ENCODE results near the gene MAP1A.

The MAP1A gene

DNA sequence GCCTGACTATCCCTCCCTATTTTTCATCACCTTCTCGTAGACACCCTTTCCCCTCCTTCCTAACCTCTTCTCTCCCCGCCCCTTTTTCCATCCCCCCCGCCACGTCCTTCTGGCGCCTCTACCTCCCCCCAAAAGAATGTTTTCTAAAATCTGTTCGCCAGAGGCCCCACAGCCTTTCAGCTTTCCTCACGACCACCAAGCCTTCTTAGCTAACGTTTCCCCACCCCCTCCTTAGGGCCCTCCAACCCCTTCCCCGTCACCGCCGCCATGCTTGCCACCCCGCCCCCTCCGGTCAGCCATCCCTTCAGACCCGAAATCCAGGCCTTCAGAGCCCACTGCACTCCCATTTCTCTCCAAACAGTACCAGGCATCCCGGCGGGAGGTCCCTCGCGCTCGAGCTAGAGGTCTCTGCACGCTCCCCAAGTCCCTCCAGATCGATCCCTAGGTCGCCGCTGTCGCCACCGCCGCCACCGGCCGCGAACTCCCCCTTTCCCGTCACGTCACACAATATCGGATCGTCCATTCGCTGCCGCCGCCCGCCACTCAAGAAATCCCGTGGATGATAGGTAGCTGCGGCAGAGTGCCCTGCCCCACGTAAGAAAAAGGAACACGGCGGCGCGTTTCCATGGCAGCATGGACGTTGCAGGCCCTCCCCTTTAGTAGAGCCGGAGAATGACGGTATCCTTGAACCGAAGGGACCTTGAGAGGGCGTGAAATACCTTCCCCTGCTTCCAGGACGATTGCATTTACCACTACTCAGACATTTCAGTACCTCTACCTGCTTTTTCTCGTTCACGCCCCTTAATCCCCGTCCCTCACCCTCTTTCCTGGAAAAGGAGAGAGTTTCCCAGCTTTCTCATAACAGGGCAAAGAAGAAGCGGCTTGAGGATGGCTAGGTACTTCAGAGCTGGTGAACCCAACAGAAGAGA is 24.5 kb upstream of the MAP1A start, which contains the start of gene TP53BP1:
Gene TP53BP1, minus strand, starts transcription at position 484 of the 929 bp plus-strand sequence. Its CDS starts 113 bp downstream, at position 371.
- peak within 1 kb of the TSS; percentile 94 for H3K9ac ChIP-seq (ENCODE audit: low read depth, low read length)
- H3K27ac ChIP-seq (ENCODE audit: low read depth, low read length) = peak within 1 kb of the TSS; percentile 95
- H3K4me3 ChIP-seq (ENCODE audit: low read depth, low read length) = peak within 1 kb of the TSS; percentile 94
- H3K9me3 ChIP-seq (ENCODE audit: control insufficient read depth, insufficient read depth, low read length) = no peaks in the 10 kb centered on the region
- no peaks in the 10 kb centered on the region for H3K27me3 ChIP-seq (ENCODE audit: control insufficient read depth, insufficient read depth, low read length)
- peaks cover 17% of the 10 kb centered on the region for H3K4me1 ChIP-seq (ENCODE audit: control insufficient read depth, insufficient read depth, low read length)
- peaks cover 38% of the 10 kb centered on the region for H3K36me3 ChIP-seq (ENCODE audit: control insufficient read depth, insufficient read depth, low read length)

GRCh38 chr15:43493703-43494472 is 23.5 kb upstream of the MAP1A start:
- no peak overlapping the region for H3K9ac ChIP-seq (ENCODE audit: low read depth, low read length)
- no peaks in the 10 kb centered on the region for H3K27me3 ChIP-seq (ENCODE audit: control insufficient read depth, insufficient read depth, low read length)
- H3K4me1 ChIP-seq (ENCODE audit: control insufficient read depth, insufficient read depth, low read length) = peaks cover 17% of the 10 kb centered on the region
- H3K27ac ChIP-seq (ENCODE audit: low read depth, low read length) = peak overlapping the region; percentile 95
- H3K9me3 ChIP-seq (ENCODE audit: control insufficient read depth, insufficient read depth, low read length) = no peaks in the 10 kb centered on the region
- H3K36me3 ChIP-seq (ENCODE audit: control insufficient read depth, insufficient read depth, low read length) = peaks cover 28% of the 10 kb centered on the region
- peak overlapping the region; percentile 94 for H3K4me3 ChIP-seq (ENCODE audit: low read depth, low read length)

DNA sequence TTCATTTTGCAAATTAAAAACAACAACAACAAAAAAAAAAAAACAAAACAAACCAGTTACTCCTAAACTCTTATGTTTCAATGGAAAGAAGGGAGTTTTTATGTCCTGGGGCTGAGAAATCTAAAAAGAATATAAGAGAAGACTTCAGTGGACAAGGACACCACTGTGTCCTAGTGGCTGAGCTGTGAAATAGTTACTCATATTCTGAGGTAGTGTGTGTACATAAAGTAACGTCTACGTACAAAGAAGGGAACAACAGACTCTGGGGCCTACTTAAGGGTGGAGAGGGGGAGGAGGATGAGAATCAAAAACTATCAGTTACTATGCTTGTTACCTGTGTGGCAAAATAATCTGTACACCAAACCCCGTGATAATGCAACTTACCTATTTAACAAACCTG is 18.4 kb upstream of the MAP1A start:
- Histone ChIP-seq H3K4me1 (ENCODE audit: control insufficient read depth, insufficient read depth, low read length) (no peaks in the 10 kb centered on the region), H3K9ac (ENCODE audit: low read depth, low read length) (no peak overlapping the region), H3K4me3 (ENCODE audit: low read depth, low read length) (no peak overlapping the region), H3K27ac (ENCODE audit: low read depth, low read length) (no peak overlapping the region), H3K9me3 (ENCODE audit: control insufficient read depth, insufficient read depth, low read length) (no peaks in the 10 kb centered on the region), H3K36me3 (ENCODE audit: control insufficient read depth, insufficient read depth, low read length) (no peaks in the 10 kb centered on the region), H3K27me3 (ENCODE audit: control insufficient read depth, insufficient read depth, low read length) (no peaks in the 10 kb centered on the region)

DNA sequence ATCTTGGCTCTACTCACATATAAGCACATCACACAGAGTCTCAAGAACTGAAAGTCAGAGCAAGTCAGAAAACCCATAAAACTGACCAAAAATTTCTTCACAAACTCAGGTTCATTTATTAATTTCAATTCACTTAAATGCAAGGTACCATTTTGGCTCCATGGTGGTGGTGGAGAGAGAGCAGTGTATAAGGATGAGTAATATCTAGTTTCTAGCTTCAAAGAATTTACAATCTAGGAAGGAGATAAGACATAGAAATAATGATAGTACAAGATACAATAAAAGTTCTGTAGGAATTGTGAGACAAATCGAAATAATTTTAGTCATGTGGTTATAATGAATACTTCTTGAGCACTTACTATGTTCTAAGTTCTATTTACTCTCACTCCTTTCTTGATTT is 17.8 kb upstream of the MAP1A start:
- no peak overlapping the region for H3K9ac ChIP-seq (ENCODE audit: low read depth, low read length)
- no peak overlapping the region for H3K4me3 ChIP-seq (ENCODE audit: low read depth, low read length)
- no peak overlapping the region for H3K27ac ChIP-seq (ENCODE audit: low read depth, low read length)
- no peaks in the 10 kb centered on the region for H3K9me3 ChIP-seq (ENCODE audit: control insufficient read depth, insufficient read depth, low read length)
- H3K27me3 ChIP-seq (ENCODE audit: control insufficient read depth, insufficient read depth, low read length) = no peaks in the 10 kb centered on the region
- no peaks in the 10 kb centered on the region for H3K4me1 ChIP-seq (ENCODE audit: control insufficient read depth, insufficient read depth, low read length)
- H3K36me3 ChIP-seq (ENCODE audit: control insufficient read depth, insufficient read depth, low read length) = no peaks in the 10 kb centered on the region

- H3K27me3 ChIP-seq (ENCODE audit: control insufficient read depth, insufficient read depth, low read length) = no peaks in the 10 kb centered on the region
- H3K36me3 ChIP-seq (ENCODE audit: control insufficient read depth, insufficient read depth, low read length) = no peaks in the 10 kb centered on the region
- H3K4me1 ChIP-seq (ENCODE audit: control insufficient read depth, insufficient read depth, low read length) = peaks cover 4% of the 10 kb centered on the region
- H3K9me3 ChIP-seq (ENCODE audit: control insufficient read depth, insufficient read depth, low read length) = no peaks in the 10 kb centered on the region
- no peak overlapping the region for H3K4me3 ChIP-seq (ENCODE audit: low read depth, low read length)
- H3K27ac ChIP-seq (ENCODE audit: low read depth, low read length) = no peak overlapping the region
- no peak overlapping the region for H3K9ac ChIP-seq (ENCODE audit: low read depth, low read length)
Measured at GRCh38 chr15:43505738-43506137, 11.7 kb upstream of the MAP1A start.

- Histone ChIP-seq H3K27ac (ENCODE audit: low read depth, low read length) (no peak overlapping the region), H3K4me1 (ENCODE audit: control insufficient read depth, insufficient read depth, low read length) (peaks cover 10% of the 10 kb centered on the region), H3K27me3 (ENCODE audit: control insufficient read depth, insufficient read depth, low read length) (peaks cover 19% of the 10 kb centered on the region), H3K9ac (ENCODE audit: low read depth, low read length) (no peak overlapping the region), H3K9me3 (ENCODE audit: control insufficient read depth, insufficient read depth, low read length) (no peaks in the 10 kb centered on the region), H3K4me3 (ENCODE audit: low read depth, low read length) (no peak overlapping the region), H3K36me3 (ENCODE audit: control insufficient read depth, insufficient read depth, low read length) (no peaks in the 10 kb centered on the region)
Measured at GRCh38 chr15:43508421-43508820, 9.0 kb upstream of the MAP1A start.

- Histone ChIP-seq H3K36me3 (ENCODE audit: control insufficient read depth, insufficient read depth, low read length) (no peaks in the 10 kb centered on the region), H3K4me3 (ENCODE audit: low read depth, low read length) (no peak overlapping the region), H3K27me3 (ENCODE audit: control insufficient read depth, insufficient read depth, low read length) (peaks cover 19% of the 10 kb centered on the region), H3K27ac (ENCODE audit: low read depth, low read length) (no peak overlapping the region), H3K9ac (ENCODE audit: low read depth, low read length) (no peak overlapping the region), H3K4me1 (ENCODE audit: control insufficient read depth, insufficient read depth, low read length) (peaks cover 13% of the 10 kb centered on the region), H3K9me3 (ENCODE audit: control insufficient read depth, insufficient read depth, low read length) (no peaks in the 10 kb centered on the region)
Measured at GRCh38 chr15:43508991-43509659, 8.3 kb upstream of the MAP1A start.

GRCh38 chr15:43509660-43510199 is 7.7 kb upstream of the MAP1A start:
- H3K27ac ChIP-seq (ENCODE audit: low read depth, low read length) = peak overlapping the region; percentile 94
- peaks cover 16% of the 10 kb centered on the region for H3K4me1 ChIP-seq (ENCODE audit: control insufficient read depth, insufficient read depth, low read length)
- H3K4me3 ChIP-seq (ENCODE audit: low read depth, low read length) = peak overlapping the region; percentile 77
- no peak overlapping the region for H3K9ac ChIP-seq (ENCODE audit: low read depth, low read length)
- H3K9me3 ChIP-seq (ENCODE audit: control insufficient read depth, insufficient read depth, low read length) = no peaks in the 10 kb centered on the region
- peaks cover 19% of the 10 kb centered on the region for H3K27me3 ChIP-seq (ENCODE audit: control insufficient read depth, insufficient read depth, low read length)
- no peaks in the 10 kb centered on the region for H3K36me3 ChIP-seq (ENCODE audit: control insufficient read depth, insufficient read depth, low read length)

DNA sequence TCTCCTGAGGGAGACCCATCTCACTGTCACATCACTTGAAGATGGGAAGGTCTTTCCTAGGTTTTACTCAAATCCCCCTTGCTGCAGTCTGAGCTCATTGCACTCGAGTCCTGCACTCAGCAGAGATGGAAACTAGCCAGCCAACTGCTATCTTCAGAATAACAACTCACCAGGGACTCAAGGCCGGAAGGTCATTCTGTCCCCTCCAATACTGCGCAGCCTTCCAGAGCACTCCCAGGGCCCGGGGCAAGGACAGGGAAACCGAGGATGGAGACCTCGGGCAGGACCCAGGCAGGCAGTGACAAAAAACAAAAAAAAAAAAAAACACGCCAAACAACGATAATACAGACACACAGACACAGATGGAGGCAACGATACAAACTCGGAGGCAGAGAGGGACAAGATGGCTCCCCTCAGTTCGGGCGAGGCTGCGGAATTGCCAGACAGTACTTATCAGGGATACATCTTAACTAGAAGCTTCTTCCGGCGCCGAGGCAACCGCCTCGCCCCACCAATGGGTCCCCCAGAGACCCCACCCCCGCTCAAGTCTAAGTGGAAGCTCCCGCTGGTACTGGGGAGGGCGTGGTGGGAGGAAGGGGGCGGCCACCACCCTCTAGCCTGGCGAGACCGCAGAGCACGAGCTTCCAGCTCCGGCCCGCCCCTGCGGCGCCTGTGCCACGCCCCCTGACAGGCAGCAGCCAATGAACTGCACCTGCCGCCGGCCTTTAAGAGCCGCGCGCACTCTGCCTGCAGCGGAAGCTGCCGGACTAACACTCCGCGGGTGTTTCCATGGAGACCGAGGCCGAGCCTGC is 7.0 kb upstream of the MAP1A start:
- Histone ChIP-seq H3K9ac (ENCODE audit: low read depth, low read length) (peak overlapping the region; percentile 76), H3K4me3 (ENCODE audit: low read depth, low read length) (peak overlapping the region; percentile 77), H3K27ac (ENCODE audit: low read depth, low read length) (peak overlapping the region; percentile 94), H3K36me3 (ENCODE audit: control insufficient read depth, insufficient read depth, low read length) (no peaks in the 10 kb centered on the region), H3K9me3 (ENCODE audit: control insufficient read depth, insufficient read depth, low read length) (no peaks in the 10 kb centered on the region), H3K4me1 (ENCODE audit: control insufficient read depth, insufficient read depth, low read length) (peaks cover 16% of the 10 kb centered on the region), H3K27me3 (ENCODE audit: control insufficient read depth, insufficient read depth, low read length) (peaks cover 19% of the 10 kb centered on the region)

Data from HUES48 (cell line).